ENCODE measurements around the gene PHETA2. TPM values are rescaled to one million over a fixed set of nuclear protein-coding genes. Genes with fewer than 3 reads are reported as not detected.
"Not testable (repeated sequence)": the region's sequence is repeated elsewhere in the genome, so short reads cannot be mapped to it uniquely, and the experiment has no call there.

The PHETA2 gene
- total and polyA plus RNA-seq, 3 donors from 2014 or later, result 2.8 to 5.5 (median 3.8) TPM

DNA sequence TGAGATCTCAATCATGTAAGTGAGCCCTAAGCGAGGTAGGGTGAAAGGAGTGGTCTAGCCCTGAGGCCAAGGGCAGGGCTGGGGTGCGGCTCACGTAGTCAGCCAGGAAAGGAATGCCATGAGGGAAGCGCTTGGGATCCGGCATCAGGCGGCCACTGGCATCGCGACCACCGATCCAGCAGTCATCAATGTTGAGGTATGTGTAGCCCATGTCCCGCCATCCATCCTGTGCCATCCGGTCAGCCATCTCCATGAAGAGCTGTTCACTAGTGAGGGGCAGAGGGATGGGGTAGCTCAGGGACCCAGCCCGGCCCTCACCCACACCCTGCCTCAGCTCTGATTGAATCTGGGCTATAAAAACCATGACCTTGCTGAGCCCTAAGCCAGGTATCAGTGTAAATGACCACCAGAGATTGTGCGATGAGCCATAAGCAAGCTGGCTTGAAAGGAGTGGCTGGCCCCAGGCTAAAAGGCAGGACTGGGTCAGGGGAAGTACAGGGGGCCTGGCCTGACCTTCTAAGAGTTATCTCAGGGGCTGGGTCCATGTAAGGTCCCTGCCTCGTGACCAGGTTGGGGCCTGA is 6.3 kb upstream of the PHETA2 start:
- TF ChIP-seq POLR2A (IDR thresholded peaks at IDR 0.05), result no peak
- TF ChIP-seq, protein P1, sequence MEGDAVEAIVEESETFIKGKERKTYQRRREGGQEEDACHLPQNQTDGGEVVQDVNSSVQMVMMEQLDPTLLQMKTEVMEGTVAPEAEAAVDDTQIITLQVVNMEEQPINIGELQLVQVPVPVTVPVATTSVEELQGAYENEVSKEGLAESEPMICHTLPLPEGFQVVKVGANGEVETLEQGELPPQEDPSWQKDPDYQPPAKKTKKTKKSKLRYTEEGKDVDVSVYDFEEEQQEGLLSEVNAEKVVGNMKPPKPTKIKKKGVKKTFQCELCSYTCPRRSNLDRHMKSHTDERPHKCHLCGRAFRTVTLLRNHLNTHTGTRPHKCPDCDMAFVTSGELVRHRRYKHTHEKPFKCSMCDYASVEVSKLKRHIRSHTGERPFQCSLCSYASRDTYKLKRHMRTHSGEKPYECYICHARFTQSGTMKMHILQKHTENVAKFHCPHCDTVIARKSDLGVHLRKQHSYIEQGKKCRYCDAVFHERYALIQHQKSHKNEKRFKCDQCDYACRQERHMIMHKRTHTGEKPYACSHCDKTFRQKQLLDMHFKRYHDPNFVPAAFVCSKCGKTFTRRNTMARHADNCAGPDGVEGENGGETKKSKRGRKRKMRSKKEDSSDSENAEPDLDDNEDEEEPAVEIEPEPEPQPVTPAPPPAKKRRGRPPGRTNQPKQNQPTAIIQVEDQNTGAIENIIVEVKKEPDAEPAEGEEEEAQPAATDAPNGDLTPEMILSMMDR (IDR thresholded peaks at IDR 0.05), result no peak
- WGBS, 2 donors, result 84 to 90% methylated on average over 10 to 14 of the region's 14 CpGs
- Histone ChIP-seq H3K9me3 (no peaks in the 10 kb centered on the region), H3K4me3 (no peak overlapping the region), H3K27ac (no peak overlapping the region), H3K27me3 (no peaks in the 10 kb centered on the region), H3K4me1 (peaks cover 7% of the 10 kb centered on the region), H3K36me3 (ENCODE audit: low read depth, missing control alignments) (no peaks in the 10 kb centered on the region)
- intact Hi-C loops (cut with DNase I; ENCODE audit: low total_unique reads), result no loop called here
- DNase-seq, result no peak

DNA sequence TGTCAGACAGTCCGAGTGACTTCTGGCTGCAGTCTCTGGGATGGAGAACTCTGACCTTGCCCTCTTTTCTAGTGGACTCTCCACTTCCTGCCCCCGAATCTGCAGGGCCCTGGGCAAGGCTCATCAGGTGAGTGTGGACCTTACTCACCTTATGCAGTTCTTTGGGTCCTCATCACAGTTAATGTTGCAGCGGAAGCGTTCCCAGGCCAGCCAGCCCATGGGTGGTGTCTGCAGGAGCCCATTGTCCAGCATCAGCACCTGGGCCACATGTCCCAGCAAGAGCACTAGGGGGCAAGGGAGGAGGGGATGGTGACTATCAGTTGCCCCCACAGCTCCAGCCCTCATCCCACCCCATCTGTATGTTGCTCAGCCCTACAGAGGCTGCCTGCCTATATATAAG is 5.8 kb upstream of the PHETA2 start:
- peaks cover 7% of the 10 kb centered on the region for H3K4me1 ChIP-seq
- DNase-seq, result no peak
- no peaks in the 10 kb centered on the region for H3K9me3 ChIP-seq
- intact Hi-C loops (cut with DNase I; ENCODE audit: low total_unique reads), result no loop called here
- H3K4me3 ChIP-seq, result no peak overlapping the region
- H3K27me3 ChIP-seq, result no peaks in the 10 kb centered on the region
- no peaks in the 10 kb centered on the region for H3K36me3 ChIP-seq (ENCODE audit: low read depth, missing control alignments)
- TF ChIP-seq POLR2A (IDR thresholded peaks at IDR 0.05), result no peak
- TF ChIP-seq, protein P1 (IDR thresholded peaks at IDR 0.05), result no peak
- H3K27ac ChIP-seq, result no peak overlapping the region
- whole genome bisulfite sequencing, 2 donors, result 83 to 95% methylated on average over 4 of the region's 4 CpGs

DNA sequence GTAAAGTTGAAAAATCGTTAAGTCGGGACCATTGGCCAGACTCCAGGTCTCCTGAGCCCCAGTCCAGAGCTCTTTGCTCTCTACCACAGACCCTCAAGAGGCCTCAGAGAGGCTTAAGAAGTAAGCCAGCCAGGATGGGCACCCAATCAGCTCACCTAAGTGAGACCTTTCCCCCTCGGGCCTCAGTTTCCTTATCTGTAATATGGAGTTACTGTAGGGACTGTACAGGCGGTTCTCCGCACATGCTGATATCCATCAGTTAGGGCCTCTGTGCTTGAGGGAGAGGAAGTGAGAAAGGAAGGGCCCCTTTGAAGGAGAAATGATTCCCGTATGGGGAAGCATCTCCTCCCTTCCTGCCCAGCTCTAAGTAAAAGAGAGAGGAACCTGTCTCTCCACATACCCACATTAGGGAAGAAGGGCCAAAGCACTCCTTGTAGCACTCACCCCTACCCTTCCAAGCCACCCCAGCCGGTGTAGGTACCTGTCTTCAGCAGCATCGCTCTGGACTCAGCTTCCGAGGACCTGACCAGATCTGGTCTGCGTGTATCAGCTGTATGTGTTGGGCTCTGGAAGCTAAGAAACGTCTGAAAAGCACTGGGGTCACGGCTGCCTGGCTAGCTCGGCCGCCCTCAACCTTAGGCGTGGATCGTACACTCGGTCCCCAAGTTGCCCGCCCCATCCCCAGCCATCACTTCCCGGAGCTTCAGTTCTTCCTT is 4.1 kb upstream of the PHETA2 start:
- Histone ChIP-seq H3K9me3 (no peaks in the 10 kb centered on the region), H3K4me3 (peak overlapping the region; percentile 67 to 75), H3K27ac (peak overlapping the region; percentile 79 to 93), H3K4me1 (peaks cover 21% of the 10 kb centered on the region), H3K36me3 (ENCODE audit: low read depth, missing control alignments) (no peaks in the 10 kb centered on the region), H3K27me3 (no peaks in the 10 kb centered on the region)
- WGBS, 2 donors, result 18 to 25% methylated on average over 9 to 19 of the region's 19 CpGs
- intact Hi-C loops (cut with DNase I; ENCODE audit: low total_unique reads), result no loop called here
- peak; percentile 34 for DNase-seq
- TF ChIP-seq, protein P1 (IDR thresholded peaks at IDR 0.05), result no peak
- no peak for TF ChIP-seq POLR2A (IDR thresholded peaks at IDR 0.05)

DNA sequence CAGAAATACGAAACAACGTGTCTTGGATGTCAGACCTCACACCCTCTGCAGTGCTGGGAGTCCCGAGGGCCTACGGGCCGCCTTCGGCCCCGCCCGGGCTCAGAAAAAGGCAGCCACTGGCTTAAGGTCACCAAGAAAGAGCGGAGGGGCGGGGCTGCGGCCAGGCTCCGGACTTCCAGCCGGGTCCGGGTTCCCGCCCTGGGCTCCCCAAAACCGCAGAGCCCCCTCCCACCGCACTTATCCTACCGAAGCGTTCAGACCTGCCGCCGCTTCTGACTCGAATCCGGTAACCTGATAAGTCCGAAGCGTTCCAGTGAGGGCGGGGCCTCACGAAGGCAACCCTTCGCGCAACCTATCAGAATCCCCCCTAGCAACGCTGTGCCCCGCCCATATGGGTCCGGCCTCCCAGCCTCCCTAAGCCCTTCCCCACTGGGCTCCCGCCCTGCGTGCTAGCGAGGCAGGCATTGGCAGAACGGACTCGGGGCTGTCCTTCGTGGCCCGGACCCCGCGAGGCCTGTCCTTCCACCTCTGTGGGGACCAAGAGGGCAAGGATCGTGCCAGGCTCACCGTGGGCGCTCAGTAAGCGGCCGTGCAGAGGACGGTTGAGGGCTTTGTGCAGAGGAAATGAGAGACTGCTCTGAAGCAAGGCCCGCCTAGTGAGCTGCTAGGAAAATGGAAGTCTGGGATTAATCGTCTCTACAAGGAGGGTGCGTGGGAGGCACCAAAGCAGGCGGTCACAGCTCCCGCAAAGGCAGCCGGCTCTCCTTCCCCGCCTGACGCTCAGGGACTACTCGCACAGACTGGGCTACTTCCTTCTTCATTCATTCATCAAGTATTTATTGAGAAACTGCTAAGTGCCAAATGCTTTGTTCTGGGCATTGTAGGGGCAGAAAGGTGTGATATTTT is 3.3 kb upstream of the PHETA2 start, which contains the start of gene NAGA:
TSS of gene NAGA (minus strand) at position 296 of the 906 bp plus-strand sequence. CDS start 515 bp downstream, outside the sequence.
- H3K4me1 ChIP-seq, result peaks cover 24% of the 10 kb centered on the region
- peak within 1 kb of the TSS; percentile 67 to 75 for H3K4me3 ChIP-seq
- no peaks in the 10 kb centered on the region for H3K9me3 ChIP-seq
- 0 to 1% methylated on average over 21 to 56 of the region's 56 CpGs for WGBS, 2 donors
- DNase-seq, result peak; percentile 97
- peak within 1 kb of the TSS; percentile 79 to 93 for H3K27ac ChIP-seq
- H3K36me3 ChIP-seq (ENCODE audit: low read depth, missing control alignments), result no peaks in the 10 kb centered on the region
- TF ChIP-seq, protein P1 (IDR thresholded peaks at IDR 0.05), result no peak
- peak; percentile 56 for TF ChIP-seq POLR2A (IDR thresholded peaks at IDR 0.05)
- H3K27me3 ChIP-seq, result no peaks in the 10 kb centered on the region
- intact Hi-C loops (cut with DNase I; ENCODE audit: low total_unique reads), result no loop called here

DNA sequence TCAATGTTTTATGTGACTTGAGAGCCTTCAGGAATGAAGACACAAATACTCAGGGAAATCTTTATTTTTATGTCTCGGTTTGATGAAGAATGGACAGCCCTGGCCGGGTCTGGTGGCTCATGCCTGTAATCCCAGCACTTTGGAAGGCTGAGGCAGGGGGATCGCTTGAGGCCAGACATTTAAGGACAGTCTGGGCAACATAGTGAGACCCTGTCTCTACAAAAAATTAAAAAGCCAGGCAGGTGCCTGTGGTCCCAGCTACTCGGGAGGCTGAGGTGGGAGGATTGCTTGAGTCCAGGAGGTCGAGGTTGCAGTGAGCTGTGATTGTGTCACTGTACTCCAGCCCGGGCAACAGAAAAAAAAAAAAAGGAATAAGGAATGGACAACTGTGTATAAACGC is 2.5 kb upstream of the PHETA2 start:
- H3K27me3 ChIP-seq; intact Hi-C loops (cut with DNase I; ENCODE audit: low total_unique reads); H3K9me3 ChIP-seq; H3K36me3 ChIP-seq (ENCODE audit: low read depth, missing control alignments); DNase-seq: not testable (repeated sequence)
- WGBS, 2 donors, result 47 to 51% methylated on average over 7 of the region's 7 CpGs
- H3K4me1 ChIP-seq, result peaks cover 24% of the 10 kb centered on the region
- peak overlapping the region; percentile 79 to 93 for H3K27ac ChIP-seq
- H3K4me3 ChIP-seq, result peak overlapping the region in 1 of 2 donors; percentile 67

All from testis (tissue), 3 donors.